HL-60/S4 (cell line): Measurements from ENCODE around the gene PTCH2.

Experiments
- in situ Hi-C: fragments of 300-500 bp; cut with MboI; formaldehyde crosslinking; loops from 2 replicates; pipeline ENCODE4 v1.14.3; 2022; ENCODE audit warnings: low sequenced_read_pairs

Gene PTCH2

GRCh38 chr1:44805311-44806024 is 37.6 kb downstream of the PTCH2 start:
- in situ Hi-C loops = no loop called here

GRCh38 chr1:44803312-44804095 is 39.5 kb downstream of the PTCH2 start:
- in situ Hi-C loops = no loop called here

GRCh38 chr1:44803062-44803311 is 40.1 kb downstream of the PTCH2 start:
- in situ Hi-C loops = no loop called here

- in situ Hi-C loops = no loop called here
These were observed 40.6 kb downstream of the PTCH2 start for GRCh38 chr1:44802306-44803061.

- in situ Hi-C loops = no loop called here
These were observed 41.4 kb downstream of the PTCH2 start for GRCh38 chr1:44801491-44802305.

GRCh38 chr1:44799770-44800584 is 43.1 kb downstream of the PTCH2 start, which contains the start of gene PLK3:
Gene PLK3 (plus strand): TSS chr1:44800377. CDS start chr1:44800464, 87 bp downstream.
- in situ Hi-C loops = loop anchor here (10.0 kb wide), 1 partner anchor 215 kb away; the partner anchor contains the start of genes HECTD3 and UROD

- in situ Hi-C loops = loop anchor here (10.0 kb wide), 1 partner anchor 216 kb away; the partner anchor contains the start of genes HECTD3 and UROD
These were observed 44.3 kb downstream of the PTCH2 start for GRCh38 chr1:44798481-44799365.

- in situ Hi-C loops = loop anchor here (10.0 kb wide), 1 partner anchor 217 kb away; the partner anchor contains the start of genes HECTD3 and UROD
These were observed 45.2 kb downstream of the PTCH2 start for GRCh38 chr1:44797886-44798285.

GRCh38 chr1:44792736-44793502 is 50.1 kb downstream of the PTCH2 start:
- in situ Hi-C loops = loop anchor here (5.0 to 10.0 kb wide), 2 partner anchors 222 to 509 kb away; partner anchors contain the start of genes HECTD3 and UROD

GRCh38 chr1:44790968-44791801 is 51.9 kb downstream of the PTCH2 start:
- in situ Hi-C loops = loop anchor here (5.0 to 10.0 kb wide), 2 partner anchors 224 to 511 kb away; partner anchors contain the start of genes HECTD3 and UROD

GRCh38 chr1:44788120-44788860 is 54.8 kb downstream of the PTCH2 start, which contains the start of gene BEST4:
Gene BEST4 (minus strand): TSS chr1:44788170. CDS start chr1:44787705, 465 bp downstream.
- in situ Hi-C loops = no loop called here

- in situ Hi-C loops = no loop called here
These were observed 55.5 kb downstream of the PTCH2 start for GRCh38 chr1:44787506-44787905.

GRCh38 chr1:44786841-44787426 is 56.1 kb downstream of the PTCH2 start:
- in situ Hi-C loops = no loop called here

- in situ Hi-C loops = no loop called here
These were observed 56.8 kb downstream of the PTCH2 start for GRCh38 chr1:44786138-44786840.

GRCh38 chr1:44785501-44786137 is 57.4 kb downstream of the PTCH2 start:
- in situ Hi-C loops = no loop called here
